ENCODE data around the gene ZSCAN5A.

ZSCAN5A gene

DNA sequence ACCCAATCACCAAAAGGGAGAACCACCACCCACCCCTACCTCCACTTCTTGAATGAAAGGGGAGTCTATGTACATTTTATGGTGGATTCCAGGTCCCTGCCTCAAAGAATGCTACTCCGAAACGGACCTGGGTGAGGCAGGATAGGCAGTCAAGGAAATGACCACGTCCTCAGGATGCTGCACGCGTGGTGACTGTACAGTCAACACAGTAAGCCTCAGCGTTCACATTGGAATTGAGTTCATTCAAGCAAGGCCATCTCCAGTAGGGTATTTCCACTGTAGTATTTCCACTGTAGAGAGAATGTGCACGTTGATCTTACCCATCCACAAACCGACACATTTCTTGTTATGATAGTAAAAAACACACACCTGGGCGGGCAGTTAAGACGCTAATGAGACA is 95.7 kb downstream of the ZSCAN5A start:
- Histone ChIP-seq H3K27ac (ENCODE audit: extremely low read depth, low read depth, low read length) (no peak overlapping the region), H3K9me3 (ENCODE audit: control insufficient read depth, insufficient read depth, low read depth, low read length) (no peaks in the 10 kb centered on the region), H3K4me3 (ENCODE audit: low read depth, low read length) (no peak overlapping the region), H3K4me1 (ENCODE audit: control insufficient read depth, insufficient read depth, low read length) (no peaks in the 10 kb centered on the region), H3K36me3 (ENCODE audit: control insufficient read depth in 2 of 2, insufficient read depth in 1 of 2, low read length in 2 of 2) (peaks cover 0 to 6% of the 10 kb centered on the region in 2 experiments; a peak in 1 of 3 replicates)
- CTCF ChIA-PET: interaction anchor here (4.0 kb wide), 1 partner anchor 34 kb away, joined by 18 read pairs; no protein-coding TSS in a partner anchor
- POLR2A ChIA-PET: no interaction called here
- TF ChIP-seq ZNF24 (tag by site-specific recombination; IDR thresholded peaks at IDR 0.05) (no peak), ZNF423 (tag by site-specific recombination; IDR thresholded peaks at IDR 0.05) (no peak), ZNF112 (tag by site-specific recombination; IDR thresholded peaks at IDR 0.05) (no peak), ZNF670 (tag by site-specific recombination; IDR thresholded peaks at IDR 0.05; ENCODE audit: low read depth) (no peak), TCF7L2 (IDR thresholded peaks at IDR 0.05; ENCODE audit: borderline replicate concordance, low read depth, low read length) (no peak)

DNA sequence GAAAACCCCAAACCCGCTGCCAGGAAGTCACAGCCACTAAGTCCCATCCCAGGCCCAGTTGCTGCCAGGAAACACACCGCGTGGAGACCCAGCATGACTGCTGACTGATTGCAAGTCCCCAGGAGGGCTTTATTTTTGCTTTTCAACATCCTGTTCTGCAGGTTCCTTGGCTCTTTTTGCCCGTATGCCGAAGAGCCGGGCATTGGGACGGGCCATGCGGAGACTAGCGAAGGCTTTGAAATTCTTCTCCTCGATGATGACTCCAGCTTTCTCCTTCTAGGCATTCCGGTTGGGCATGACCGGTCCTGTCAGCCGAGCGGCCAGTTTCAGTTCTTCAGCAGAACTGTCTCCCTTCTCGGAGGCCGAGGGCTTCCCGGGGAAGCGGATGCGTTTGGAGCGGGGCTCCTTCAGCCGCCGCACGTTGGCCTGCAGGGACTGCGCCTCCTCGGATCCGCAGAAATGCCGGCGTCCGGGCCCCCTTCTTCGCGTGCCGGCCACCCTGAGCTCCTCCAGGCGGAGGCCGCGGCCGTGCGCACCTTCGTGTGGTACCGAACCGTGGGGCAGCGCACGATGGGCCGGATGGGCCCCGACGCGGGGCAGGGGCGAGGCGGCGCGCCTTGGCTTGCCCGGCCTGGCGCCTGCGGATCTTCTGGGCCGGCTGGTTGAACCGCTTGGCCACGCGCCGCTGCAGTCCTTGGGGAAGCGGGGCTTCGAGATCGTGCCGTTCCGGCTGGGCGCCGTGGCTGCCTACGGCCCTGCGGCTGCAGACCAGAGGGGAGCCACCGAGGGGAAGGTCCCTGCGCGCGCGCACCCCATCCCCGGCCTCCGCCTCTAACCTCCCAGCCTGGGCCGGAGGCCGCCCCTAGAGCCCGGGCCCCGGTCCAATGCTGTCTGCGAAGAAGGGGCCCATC is 97.3 kb downstream of the ZSCAN5A start:
- no peak overlapping the region for H3K4me3 ChIP-seq (ENCODE audit: low read depth, low read length)
- no peak overlapping the region for H3K27ac ChIP-seq (ENCODE audit: extremely low read depth, low read depth, low read length)
- POLR2A ChIA-PET: no interaction called here
- peaks cover 0 to 6% of the 10 kb centered on the region in 2 experiments; a peak in 1 of 3 replicates for H3K36me3 ChIP-seq (ENCODE audit: control insufficient read depth in 2 of 2, insufficient read depth in 1 of 2, low read length in 2 of 2)
- H3K9me3 ChIP-seq (ENCODE audit: control insufficient read depth, insufficient read depth, low read depth, low read length): no peaks in the 10 kb centered on the region
- CTCF ChIA-PET: no interaction called here
- no peak for TF ChIP-seq ZNF596 (tag by site-specific recombination; IDR thresholded peaks at IDR 0.05)
- TF ChIP-seq PBX3 (CRISPR knock-in tag; IDR thresholded peaks at IDR 0.05): 0 out of 2 replicates have a peak, but pooled peaks have one; percentile 36
- no peaks in the 10 kb centered on the region for H3K4me1 ChIP-seq (ENCODE audit: control insufficient read depth, insufficient read depth, low read length)

DNA sequence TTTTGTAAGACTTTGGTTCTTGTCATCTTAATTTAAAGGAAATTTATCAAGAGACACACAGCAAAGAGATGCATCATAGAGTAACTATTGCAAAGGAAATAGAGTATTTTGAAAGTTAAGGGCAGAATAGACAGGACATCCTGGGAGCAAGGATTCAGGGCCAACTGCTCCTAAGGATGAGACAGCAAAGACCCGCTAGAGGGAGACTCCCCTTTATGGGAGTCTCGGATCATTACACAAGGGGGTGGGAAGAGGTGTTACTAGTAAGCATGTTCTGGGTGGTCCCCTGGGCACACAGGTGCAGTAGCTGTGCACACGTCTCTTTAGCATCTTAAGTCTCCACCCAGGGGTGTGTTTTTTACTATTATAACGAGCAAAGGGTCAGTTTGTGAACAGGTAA is 102.9 kb downstream of the ZSCAN5A start:
- Histone ChIP-seq H3K27ac (ENCODE audit: extremely low read depth, low read depth, low read length) (no peak overlapping the region), H3K4me1 (ENCODE audit: control insufficient read depth, insufficient read depth, low read length) (no peaks in the 10 kb centered on the region), H3K4me3 (ENCODE audit: low read depth, low read length) (no peak overlapping the region), H3K36me3 (ENCODE audit: control insufficient read depth in 2 of 2, insufficient read depth in 1 of 2, low read length in 2 of 2) (no peaks in the 10 kb centered on the region), H3K9me3 (ENCODE audit: control insufficient read depth, insufficient read depth, low read depth, low read length) (no peaks in the 10 kb centered on the region)
- POLR2A ChIA-PET: no interaction called here
- CTCF ChIA-PET: no interaction called here
- TF ChIP-seq ZNF394 (tag by site-specific recombination; IDR thresholded peaks at IDR 0.05; ENCODE audit: borderline replicate concordance) (no peak), ZNF416 (tag by site-specific recombination; IDR thresholded peaks at IDR 0.05) (no peak), ZFP41 (tag by site-specific recombination; IDR thresholded peaks at IDR 0.05; ENCODE audit: borderline replicate concordance) (no peak), ZNF792 (tag by site-specific recombination; IDR thresholded peaks at IDR 0.05) (no peak), MEIS1 (CRISPR knock-in tag; IDR thresholded peaks at IDR 0.05; ENCODE audit: borderline replicate concordance) (no peak), GLIS2 (tag by site-specific recombination; IDR thresholded peaks at IDR 0.05) (no peak), ZFHX2 (tag by site-specific recombination; conservative IDR thresholded peaks at IDR 0.05) (no peak), ZNF514 (tag by site-specific recombination; IDR thresholded peaks at IDR 0.05) (no peak), ZNF223 (tag by site-specific recombination; IDR thresholded peaks at IDR 0.05) (no peak), ZNF2 (tag by site-specific recombination; IDR thresholded peaks at IDR 0.05) (no peak), REPIN1 (tag by site-specific recombination; IDR thresholded peaks at IDR 0.05; ENCODE audit: low read depth) (no peak), ZNF791 (tag by site-specific recombination; IDR thresholded peaks at IDR 0.05) (no peak), ATF2 (tag by site-specific recombination; IDR thresholded peaks at IDR 0.05; ENCODE audit: low read depth) (no peak), ZBTB21 (tag by site-specific recombination; IDR thresholded peaks at IDR 0.05) (no peak), ZNF549 (tag by site-specific recombination; IDR thresholded peaks at IDR 0.05) (no peak), OVOL3 (tag by site-specific recombination; IDR thresholded peaks at IDR 0.05) (no peak)
- TF ChIP-seq, protein P1, sequence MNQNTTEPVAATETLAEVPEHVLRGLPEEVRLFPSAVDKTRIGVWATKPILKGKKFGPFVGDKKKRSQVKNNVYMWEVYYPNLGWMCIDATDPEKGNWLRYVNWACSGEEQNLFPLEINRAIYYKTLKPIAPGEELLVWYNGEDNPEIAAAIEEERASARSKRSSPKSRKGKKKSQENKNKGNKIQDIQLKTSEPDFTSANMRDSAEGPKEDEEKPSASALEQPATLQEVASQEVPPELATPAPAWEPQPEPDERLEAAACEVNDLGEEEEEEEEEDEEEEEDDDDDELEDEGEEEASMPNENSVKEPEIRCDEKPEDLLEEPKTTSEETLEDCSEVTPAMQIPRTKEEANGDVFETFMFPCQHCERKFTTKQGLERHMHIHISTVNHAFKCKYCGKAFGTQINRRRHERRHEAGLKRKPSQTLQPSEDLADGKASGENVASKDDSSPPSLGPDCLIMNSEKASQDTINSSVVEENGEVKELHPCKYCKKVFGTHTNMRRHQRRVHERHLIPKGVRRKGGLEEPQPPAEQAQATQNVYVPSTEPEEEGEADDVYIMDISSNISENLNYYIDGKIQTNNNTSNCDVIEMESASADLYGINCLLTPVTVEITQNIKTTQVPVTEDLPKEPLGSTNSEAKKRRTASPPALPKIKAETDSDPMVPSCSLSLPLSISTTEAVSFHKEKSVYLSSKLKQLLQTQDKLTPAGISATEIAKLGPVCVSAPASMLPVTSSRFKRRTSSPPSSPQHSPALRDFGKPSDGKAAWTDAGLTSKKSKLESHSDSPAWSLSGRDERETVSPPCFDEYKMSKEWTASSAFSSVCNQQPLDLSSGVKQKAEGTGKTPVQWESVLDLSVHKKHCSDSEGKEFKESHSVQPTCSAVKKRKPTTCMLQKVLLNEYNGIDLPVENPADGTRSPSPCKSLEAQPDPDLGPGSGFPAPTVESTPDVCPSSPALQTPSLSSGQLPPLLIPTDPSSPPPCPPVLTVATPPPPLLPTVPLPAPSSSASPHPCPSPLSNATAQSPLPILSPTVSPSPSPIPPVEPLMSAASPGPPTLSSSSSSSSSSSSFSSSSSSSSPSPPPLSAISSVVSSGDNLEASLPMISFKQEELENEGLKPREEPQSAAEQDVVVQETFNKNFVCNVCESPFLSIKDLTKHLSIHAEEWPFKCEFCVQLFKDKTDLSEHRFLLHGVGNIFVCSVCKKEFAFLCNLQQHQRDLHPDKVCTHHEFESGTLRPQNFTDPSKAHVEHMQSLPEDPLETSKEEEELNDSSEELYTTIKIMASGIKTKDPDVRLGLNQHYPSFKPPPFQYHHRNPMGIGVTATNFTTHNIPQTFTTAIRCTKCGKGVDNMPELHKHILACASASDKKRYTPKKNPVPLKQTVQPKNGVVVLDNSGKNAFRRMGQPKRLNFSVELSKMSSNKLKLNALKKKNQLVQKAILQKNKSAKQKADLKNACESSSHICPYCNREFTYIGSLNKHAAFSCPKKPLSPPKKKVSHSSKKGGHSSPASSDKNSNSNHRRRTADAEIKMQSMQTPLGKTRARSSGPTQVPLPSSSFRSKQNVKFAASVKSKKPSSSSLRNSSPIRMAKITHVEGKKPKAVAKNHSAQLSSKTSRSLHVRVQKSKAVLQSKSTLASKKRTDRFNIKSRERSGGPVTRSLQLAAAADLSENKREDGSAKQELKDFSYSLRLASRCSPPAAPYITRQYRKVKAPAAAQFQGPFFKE (tag by site-specific recombination; IDR thresholded peaks at IDR 0.05; ENCODE audit: borderline replicate concordance): no peak
